SK-N-SH (cell line): ENCODE results near the gene ZNF516. TPM values are rescaled to one million over a fixed set of nuclear protein-coding genes. Genes with fewer than 3 reads are reported as not detected.

Source experiments
- CTCF ChIA-PET: fragments of 300-600, 350-600 bp; formaldehyde crosslinking; extraction: SDS; loops from one replicate; lab custom pipeline; 2021; lab: Yijun Ruan, JAX
- POLR2A ChIA-PET: fragments of 350-600 bp; sonication (Branson Sonifier 250); formaldehyde crosslinking; extraction: SDS; loops from one replicate; lab custom pipeline; 2020; ENCODE audit warnings: antibody characterized with exemption, inconsistent platforms; lab: Yijun Ruan, JAX
- DNase-seq: peaks from one replicate; pipeline ENCODE4 v3.0.0; 2012
- H2AFZ ChIP-seq: fragments of 200-600 bp; sonication (generic); 2 replicates; pipeline ENCODE4 v1.8.1; 2016; ENCODE audit warnings: antibody characterized with exemption, mild to moderate bottlenecking, low read depth
- H3F3A ChIP-seq: fragments of 200-600 bp; sonication (generic); replicated peaks from 2 replicates; pipeline ENCODE3; 2016; ENCODE audit warnings: antibody characterized with exemption, mild to moderate bottlenecking; ENCODE audit not compliant: insufficient read depth
- H3K27ac ChIP-seq, 2 experiments: fragments of 200-500 bp in 1 of 2; fragments of 200-600 bp in 1 of 2; sonication (Bioruptor generic) in 1 of 2; sonication (generic), shearing (Covaris generic) in 1 of 2; 2 replicates each; pipeline versions ENCODE4 v1.5.1 to v1.6.1; 2014 to 2016; ENCODE audit warnings: low read depth in 2 of 2, inconsistent platforms in 1 of 2, low read length in 1 of 2, mild to moderate bottlenecking in 1 of 2, mixed read lengths in 1 of 2
- H3K27me3 ChIP-seq: fragments of 200-600 bp; sonication (generic), shearing (Covaris generic); 2 replicates; pipeline ENCODE4 v1.6.1; 2016; ENCODE audit warnings: mixed run types; ENCODE audit not compliant: insufficient read depth
- H3K36me3 ChIP-seq, 2 experiments: fragments of 200-500 bp in 1 of 2; fragments of 200-600 bp in 1 of 2; sonication (Bioruptor generic) in 1 of 2; sonication (generic) in 1 of 2; replicated peaks in 1 of 2; 2 replicates each; pipeline versions ENCODE3 to v1.5.1; 2014 to 2016; ENCODE audit warnings: low read length in 1 of 2, mild to moderate bottlenecking in 1 of 2; ENCODE audit not compliant: insufficient read depth in 2 of 2, control insufficient read depth in 1 of 2
- H3K4me1 ChIP-seq, 2 experiments: fragments of 200-500 bp in 1 of 2; fragments of 200-600 bp in 1 of 2; sonication (Bioruptor generic) in 1 of 2; sonication (generic), shearing (Covaris generic) in 1 of 2; 2 replicates each; pipeline versions ENCODE4 v1.5.1 to v1.6.1; 2014 to 2016; ENCODE audit warnings: low read depth in 1 of 2, low read length in 1 of 2, mixed run types in 1 of 2; ENCODE audit not compliant: insufficient read depth in 2 of 2, control insufficient read depth in 1 of 2
- H3K4me2 ChIP-seq: fragments of 200-600 bp; sonication (generic), shearing (Covaris generic); 2 replicates; pipeline ENCODE4 v1.6.1; 2017; ENCODE audit warnings: mixed run types
- H3K4me3 ChIP-seq, 2 experiments: fragments of 200-500 bp in 1 of 2; fragments of 200-600 bp in 1 of 2; sonication (Bioruptor generic) in 1 of 2; sonication (generic), shearing (Covaris generic) in 1 of 2; 2 replicates each; pipeline versions ENCODE4 v1.5.1 to v1.8.1; 2014 to 2016; ENCODE audit warnings: low read depth in 2 of 2, inconsistent platforms in 1 of 2, low read length in 1 of 2, mild to moderate bottlenecking in 1 of 2, mixed read lengths in 1 of 2, moderate library complexity in 1 of 2
- H3K79me2 ChIP-seq: fragments of 200-600 bp; sonication (generic); 2 replicates; pipeline ENCODE4 v1.8.1; 2017; ENCODE audit warnings: mild to moderate bottlenecking; ENCODE audit not compliant: insufficient read depth
- H3K9ac ChIP-seq: fragments of 200-600 bp; sonication (generic); 2 replicates; pipeline ENCODE4 v1.6.1; 2017; ENCODE audit warnings: mixed run types
- H3K9me2 ChIP-seq: fragments of 200-600 bp; sonication (generic); 2 replicates; pipeline ENCODE4 v1.6.1; 2017; ENCODE audit warnings: mixed run types
- H3K9me3 ChIP-seq: fragments of 200-600 bp; sonication (generic); 2 replicates; pipeline ENCODE4 v1.6.1; 2017; ENCODE audit warnings: mixed run types, mild to moderate bottlenecking, moderate library complexity
- H4K20me1 ChIP-seq: fragments of 200-600 bp; sonication (generic); 2 replicates; pipeline ENCODE4 v1.6.1; 2017; ENCODE audit warnings: mild to moderate bottlenecking, mixed run types; ENCODE audit not compliant: insufficient read depth
- EZH2phosphoT487 ChIP-seq: fragments of 200-600 bp; sonication (generic); IDR thresholded peaks from 2 replicates; pipeline ENCODE4 v1.6.1; 2017; ENCODE audit warnings: low read depth, mixed run types, mild to moderate bottlenecking, antibody characterized with exemption, moderate library complexity, borderline replicate concordance
- FOXJ3 ChIP-seq: sonication (generic); formaldehyde crosslinking; IDR thresholded peaks from 2 replicates; pipeline ENCODE4 v1.5.1; 2020; ENCODE audit warnings: mild to moderate bottlenecking, missing genetic modification reagents
- FOXM1 ChIP-seq: IDR thresholded peaks from 2 replicates; pipeline ENCODE4 v1.4.0; 2012; ENCODE audit warnings: low read depth, mild to moderate bottlenecking
- GATA2 ChIP-seq: sonication (generic); formaldehyde crosslinking; IDR thresholded peaks from 2 replicates; pipeline ENCODE4 v1.5.0; 2020; ENCODE audit warnings: mild to moderate bottlenecking, missing genetic modification reagents
- NRF1 ChIP-seq: IDR thresholded peaks from 2 replicates; pipeline ENCODE4 v1.6.1; 2012; ENCODE audit warnings: low read depth, mild to moderate bottlenecking, low read length
- POLR2AphosphoS5 ChIP-seq: IDR thresholded peaks from 2 replicates; pipeline ENCODE4 v1.6.1; 2012; ENCODE audit warnings: low read depth, low read length
- RAD21 ChIP-seq: IDR thresholded peaks from 2 replicates; pipeline ENCODE4 v1.6.1; 2012; ENCODE audit warnings: mild to moderate bottlenecking, low read length
- RCOR1 ChIP-seq: fragments of 150-350 bp; IDR thresholded peaks from 2 replicates; pipeline ENCODE4 v1.6.1; 2017; ENCODE audit warnings: antibody characterized with exemption, low read length
- RFX5 ChIP-seq: IDR thresholded peaks from 2 replicates; pipeline ENCODE4 v1.6.1; 2012; ENCODE audit warnings: mild to moderate bottlenecking, improper control_type of control experiment, low read length
- RXRA ChIP-seq: IDR thresholded peaks from 2 replicates; pipeline ENCODE4 v1.4.0; 2012; ENCODE audit warnings: low read depth, mild to moderate bottlenecking, borderline replicate concordance
- SIN3A ChIP-seq: IDR thresholded peaks from 2 replicates; pipeline ENCODE4 v1.6.1; 2012; ENCODE audit warnings: low read depth, mild to moderate bottlenecking, low read length, moderate library complexity, borderline replicate concordance
- TEAD4 ChIP-seq: IDR thresholded peaks from 2 replicates; pipeline ENCODE4 v1.4.0; 2012; ENCODE audit warnings: mild to moderate bottlenecking, borderline replicate concordance; ENCODE audit not compliant: insufficient read depth
- YY1 ChIP-seq: IDR thresholded peaks from 2 replicates; pipeline ENCODE4 v1.4.0; 2012; ENCODE audit warnings: low read depth, mild to moderate bottlenecking
- WGBS: methylation state at CpG from one replicate; pipeline ENCODE4 v1.1.6; 2017; ENCODE audit warnings: low lambda C conversion rate; 5-methylcytosine and 5-hydroxymethylcytosine counted together
- polyA plus RNA-seq, 3 experiments: library from polyadenylated mRNA; depleted of rRNA; stranded (reverse); fragments of >200 nt; gene quantifications; 2 replicates each; pipeline ENCODE4 v1.2.3, GENCODE V29; 2012
- TF ChIP-seq, protein P1 (sequence below): IDR thresholded peaks from 2 replicates; pipeline ENCODE4 v1.4.0; 2012; ENCODE audit warnings: low read depth, borderline replicate concordance
- TF ChIP-seq, protein P2 (sequence below): fragments of 150-350 bp; IDR thresholded peaks from 2 replicates; pipeline ENCODE4 v1.6.1; 2016; ENCODE audit warnings: mild to moderate bottlenecking, low read depth, low read length
- TF ChIP-seq, protein P3 (sequence below): IDR thresholded peaks from 2 replicates; pipeline ENCODE4; 2012

ZNF516 gene
- polyA plus RNA-seq, 1 of the 3 experiments (the other 2 are of a cell fraction), result 4.4 TPM

DNA sequence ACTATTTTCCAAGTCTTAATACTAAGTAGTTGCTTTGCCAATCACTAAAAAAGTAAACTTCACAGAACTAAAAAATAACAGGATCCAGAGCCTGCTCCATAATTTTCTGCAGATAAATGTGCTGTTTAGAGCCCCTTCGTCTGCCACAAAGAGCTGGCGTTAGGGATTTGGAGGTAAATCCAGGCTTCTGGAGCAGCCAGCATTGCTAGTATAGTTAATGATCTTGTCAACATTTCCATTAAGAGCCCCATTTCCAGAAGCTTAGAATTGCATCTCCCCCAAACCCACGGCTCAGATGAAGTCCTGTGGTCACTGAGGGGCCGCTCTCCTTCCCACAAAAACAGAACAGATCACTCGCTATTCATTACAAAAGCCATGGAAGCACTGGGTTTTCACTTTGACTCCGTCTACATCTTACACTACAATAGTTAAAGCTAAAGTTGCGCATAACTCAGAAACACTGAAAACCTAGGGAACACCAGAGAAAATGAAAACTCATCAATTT, 41.9 kb downstream of the ZNF516 start:
- H2AFZ ChIP-seq, result no peak overlapping the region
- H3K4me1 ChIP-seq, result peaks cover 14 to 39% of the 10 kb centered on the region in 2 experiments; a peak in 3 of 4 replicates
- H3K9me2 ChIP-seq, result no peaks in the 10 kb centered on the region
- H3K4me3 ChIP-seq, result no peak overlapping the region
- peak overlapping the region in 1 of 2 experiments; percentile 97; a peak in 2 of 4 replicates for H3K27ac ChIP-seq
- no peak for DNase-seq
- TF ChIP-seq, protein P1, sequence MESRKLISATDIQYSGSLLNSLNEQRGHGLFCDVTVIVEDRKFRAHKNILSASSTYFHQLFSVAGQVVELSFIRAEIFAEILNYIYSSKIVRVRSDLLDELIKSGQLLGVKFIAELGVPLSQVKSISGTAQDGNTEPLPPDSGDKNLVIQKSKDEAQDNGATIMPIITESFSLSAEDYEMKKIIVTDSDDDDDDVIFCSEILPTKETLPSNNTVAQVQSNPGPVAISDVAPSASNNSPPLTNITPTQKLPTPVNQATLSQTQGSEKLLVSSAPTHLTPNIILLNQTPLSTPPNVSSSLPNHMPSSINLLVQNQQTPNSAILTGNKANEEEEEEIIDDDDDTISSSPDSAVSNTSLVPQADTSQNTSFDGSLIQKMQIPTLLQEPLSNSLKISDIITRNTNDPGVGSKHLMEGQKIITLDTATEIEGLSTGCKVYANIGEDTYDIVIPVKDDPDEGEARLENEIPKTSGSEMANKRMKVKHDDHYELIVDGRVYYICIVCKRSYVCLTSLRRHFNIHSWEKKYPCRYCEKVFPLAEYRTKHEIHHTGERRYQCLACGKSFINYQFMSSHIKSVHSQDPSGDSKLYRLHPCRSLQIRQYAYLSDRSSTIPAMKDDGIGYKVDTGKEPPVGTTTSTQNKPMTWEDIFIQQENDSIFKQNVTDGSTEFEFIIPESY, result no peak
- TF ChIP-seq, protein P2, sequence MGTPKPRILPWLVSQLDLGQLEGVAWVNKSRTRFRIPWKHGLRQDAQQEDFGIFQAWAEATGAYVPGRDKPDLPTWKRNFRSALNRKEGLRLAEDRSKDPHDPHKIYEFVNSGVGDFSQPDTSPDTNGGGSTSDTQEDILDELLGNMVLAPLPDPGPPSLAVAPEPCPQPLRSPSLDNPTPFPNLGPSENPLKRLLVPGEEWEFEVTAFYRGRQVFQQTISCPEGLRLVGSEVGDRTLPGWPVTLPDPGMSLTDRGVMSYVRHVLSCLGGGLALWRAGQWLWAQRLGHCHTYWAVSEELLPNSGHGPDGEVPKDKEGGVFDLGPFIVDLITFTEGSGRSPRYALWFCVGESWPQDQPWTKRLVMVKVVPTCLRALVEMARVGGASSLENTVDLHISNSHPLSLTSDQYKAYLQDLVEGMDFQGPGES, result no peak
- TF ChIP-seq RFX5, result no peak
- TF ChIP-seq EZH2phosphoT487, result no peak
- TF ChIP-seq SIN3A, result no peak
- no peak for TF ChIP-seq NRF1
- TF ChIP-seq POLR2AphosphoS5, result no peak
- TF ChIP-seq RXRA, result no peak
- TF ChIP-seq, protein P3, sequence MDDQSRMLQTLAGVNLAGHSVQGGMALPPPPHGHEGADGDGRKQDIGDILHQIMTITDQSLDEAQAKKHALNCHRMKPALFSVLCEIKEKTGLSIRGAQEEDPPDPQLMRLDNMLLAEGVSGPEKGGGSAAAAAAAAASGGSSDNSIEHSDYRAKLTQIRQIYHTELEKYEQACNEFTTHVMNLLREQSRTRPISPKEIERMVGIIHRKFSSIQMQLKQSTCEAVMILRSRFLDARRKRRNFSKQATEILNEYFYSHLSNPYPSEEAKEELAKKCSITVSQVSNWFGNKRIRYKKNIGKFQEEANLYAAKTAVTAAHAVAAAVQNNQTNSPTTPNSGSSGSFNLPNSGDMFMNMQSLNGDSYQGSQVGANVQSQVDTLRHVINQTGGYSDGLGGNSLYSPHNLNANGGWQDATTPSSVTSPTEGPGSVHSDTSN, result no peak
- TF ChIP-seq FOXJ3 (CRISPR knock-in tag), result no peak
- TF ChIP-seq YY1, result no peak
- TF ChIP-seq GATA2 (CRISPR knock-in tag), result no peak
- TF ChIP-seq FOXM1, result no peak
- TF ChIP-seq TEAD4, result no peak
- no peak for TF ChIP-seq RAD21
- TF ChIP-seq RCOR1, result no peak
- TF ChIP-seq, all 33 proteins: peak for 0
- Histone ChIP-seq H3K4me2 (no peak overlapping the region), H3K9me3 (no peaks in the 10 kb centered on the region), H3F3A (no peaks in the 10 kb centered on the region), H3K36me3 (no peaks in the 10 kb centered on the region), H3K27me3 (no peaks in the 10 kb centered on the region), H3K9ac (no peak overlapping the region), H4K20me1 (no peaks in the 10 kb centered on the region), H3K79me2 (peaks cover 41% of the 10 kb centered on the region)
- POLR2A ChIA-PET, result no interaction called here
- WGBS, result 85% methylated on average over 7 of the region's 7 CpGs
- CTCF ChIA-PET, result interaction anchor here (0.9 to 1.2 kb wide), 3 partner anchors 21 to 205 kb away, joined by 3 to 4 read pairs (median 3); no protein-coding TSS in a partner anchor
